Measurements from ENCODE around the gene ZFAND4.

Gene ZFAND4

GRCh38 chr10:45653454-45653853, 19.1 kb downstream of the ZFAND4 start:
- DNase-seq, result no peak
- H3K36me3 ChIP-seq, result peaks cover 6 to 19% (median 17%) of the 10 kb centered on the region in 3 donors
- no peak overlapping the region for H3K4me3 ChIP-seq
- no peak for TF ChIP-seq CTCF (IDR thresholded peaks at IDR 0.05)
- no peak overlapping the region for H3K27ac ChIP-seq
- H3K27me3 ChIP-seq, result no peaks in the 10 kb centered on the region
- intact Hi-C loops (cut with DNase I; ENCODE audit: low total_unique reads), result no loop called here
- no peaks in the 10 kb centered on the region for H3K4me1 ChIP-seq
- no peaks in the 10 kb centered on the region for H3K9me3 ChIP-seq

- intact Hi-C loops (cut with DNase I; ENCODE audit: low total_unique reads), result no loop called here
- no peak for TF ChIP-seq CTCF (IDR thresholded peaks at IDR 0.05)
Measured at GRCh38 chr10:45652511-45652910, 20.1 kb downstream of the ZFAND4 start.

GRCh38 chr10:45649296-45649695, 23.3 kb downstream of the ZFAND4 start:
- Histone ChIP-seq H3K4me1 (no peaks in the 10 kb centered on the region), H3K27me3 (no peaks in the 10 kb centered on the region), H3K36me3 (peaks cover 33 to 44% (median 40%) of the 10 kb centered on the region in 3 donors), H3K4me3 (no peak overlapping the region), H3K9me3 (no peaks in the 10 kb centered on the region), H3K27ac (no peak overlapping the region)
- intact Hi-C loops (cut with DNase I; ENCODE audit: low total_unique reads), result no loop called here
- TF ChIP-seq CTCF (IDR thresholded peaks at IDR 0.05), result no peak
- DNase-seq, result no peak

More at GRCh38 chr10:45652511-45652910, 20.1 kb downstream of the ZFAND4 start:
- H3K4me1 ChIP-seq, result no peaks in the 10 kb centered on the region
- peaks cover 16 to 27% (median 18%) of the 10 kb centered on the region in 3 donors for H3K36me3 ChIP-seq
- no peak overlapping the region for H3K27ac ChIP-seq
- H3K4me3 ChIP-seq, result no peak overlapping the region
- H3K27me3 ChIP-seq, result no peaks in the 10 kb centered on the region
- DNase-seq, result no peak
- no peaks in the 10 kb centered on the region for H3K9me3 ChIP-seq

- no peaks in the 10 kb centered on the region for H3K27me3 ChIP-seq
- intact Hi-C loops (cut with DNase I; ENCODE audit: low total_unique reads), result no loop called here
- no peak for TF ChIP-seq CTCF (IDR thresholded peaks at IDR 0.05)
- no peak for DNase-seq
- no peaks in the 10 kb centered on the region for H3K4me1 ChIP-seq
- H3K36me3 ChIP-seq, result peaks cover 33 to 48% (median 40%) of the 10 kb centered on the region in 3 donors
- no peaks in the 10 kb centered on the region for H3K9me3 ChIP-seq
- no peak overlapping the region for H3K27ac ChIP-seq
- no peak overlapping the region for H3K4me3 ChIP-seq
Measured at GRCh38 chr10:45647118-45647517, 25.5 kb downstream of the ZFAND4 start.

- H3K27me3 ChIP-seq, result no peaks in the 10 kb centered on the region
- DNase-seq, result no peak
- intact Hi-C loops (cut with DNase I; ENCODE audit: low total_unique reads), result no loop called here
- peaks cover 33 to 54% (median 40%) of the 10 kb centered on the region in 3 donors for H3K36me3 ChIP-seq
- H3K27ac ChIP-seq, result no peak overlapping the region
- no peaks in the 10 kb centered on the region for H3K4me1 ChIP-seq
- TF ChIP-seq CTCF (IDR thresholded peaks at IDR 0.05), result no peak
- no peak overlapping the region for H3K4me3 ChIP-seq
- no peaks in the 10 kb centered on the region for H3K9me3 ChIP-seq
Measured at GRCh38 chr10:45646384-45647050, 26.1 kb downstream of the ZFAND4 start.
